Ascending aorta (tissue), 2 donors: Measurements from ENCODE around the gene PAPPA. TPM values are rescaled to one million over a fixed set of nuclear protein-coding genes. Genes with fewer than 3 reads are reported as not detected.

Experiments used
- DNase-seq, 2 donors: peaks; one replicate each; pipeline ENCODE4 v3.0.0-alpha.2; 2019; ENCODE audit warnings: low spot score in 2 of 2
- H3K27ac ChIP-seq, 2 donors: fragments of 200-600 bp; sonication (generic); one replicate each; pipeline ENCODE4 v1.5.1; 2016 to 2017; ENCODE audit warnings: mild to moderate bottlenecking in 1 of 2
- H3K27me3 ChIP-seq: fragments of 200-600 bp; sonication (generic); one replicate; pipeline ENCODE4 v1.5.1; 2017
- H3K36me3 ChIP-seq, 2 donors: fragments of 200-600 bp; sonication (generic); one replicate each; pipeline ENCODE4 v1.5.1; 2016
- H3K4me1 ChIP-seq, 2 donors: fragments of 200-600 bp; sonication (generic); one replicate each; pipeline ENCODE4 v1.5.1; 2016 to 2017; ENCODE audit warnings: mild to moderate bottlenecking in 1 of 2
- H3K4me3 ChIP-seq, 2 donors: fragments of 200-600 bp; sonication (generic); one replicate each; pipeline ENCODE4 v1.5.1; 2016 to 2017; ENCODE audit warnings: mild to moderate bottlenecking in 1 of 2
- H3K9me3 ChIP-seq, 2 donors: fragments of 200-600 bp; sonication (generic); one replicate each; pipeline ENCODE4 v1.5.1; 2016
- CTCF ChIP-seq, 3 experiments: fragments of 200-600 bp in 2 of 3; fragments of 450-650 bp in 1 of 3; sonication (generic) in 2 of 3; IDR thresholded peaks; one replicate each; pipeline ENCODE4 v1.5.1; 2016 to 2019; ENCODE audit warnings: antibody characterized with exemption in 3 of 3, mild to moderate bottlenecking in 1 of 3, moderate library complexity in 1 of 3
- intact Hi-C: fragments of 100-400 bp; cut with DNase I; formaldehyde crosslinking; loops from one replicate; pipeline ENCODE4 v1.15.1; 2023
- total RNA-seq: library from RNA; depleted of rRNA; stranded (reverse); fragments of >200 nt; gene quantifications from one replicate; pipeline ENCODE4 v1.1.0, GENCODE V29; 2016

PAPPA gene
- total RNA-seq, 1 donor from 2014 or later: 6.0 TPM

- no peak for TF ChIP-seq CTCF (IDR thresholded peaks at IDR 0.05)
- DNase-seq: no peak
- no peak overlapping the region for H3K27ac ChIP-seq
These were observed 150.4 kb downstream of the PAPPA start for GRCh38 chr9:116303886-116304538.

GRCh38 chr9:116304761-116305160, 151.2 kb downstream of the PAPPA start:
- intact Hi-C loops: no loop called here
- no peak for TF ChIP-seq CTCF (IDR thresholded peaks at IDR 0.05)

More at GRCh38 chr9:116303886-116304538, 150.4 kb downstream of the PAPPA start:
- no peak overlapping the region for H3K4me3 ChIP-seq
- no peaks in the 10 kb centered on the region for H3K27me3 ChIP-seq
- H3K9me3 ChIP-seq: no peaks in the 10 kb centered on the region
- H3K4me1 ChIP-seq: no peaks in the 10 kb centered on the region
- H3K36me3 ChIP-seq: peaks cover 0 to 6% of the 10 kb centered on the region in 2 donors
- intact Hi-C loops: no loop called here

GRCh38 chr9:116308076-116308475, 154.5 kb downstream of the PAPPA start:
- Histone ChIP-seq H3K4me3 (no peak overlapping the region), H3K27ac (no peak overlapping the region), H3K27me3 (no peaks in the 10 kb centered on the region), H3K36me3 (peaks cover 0 to 6% of the 10 kb centered on the region in 2 donors), H3K9me3 (no peaks in the 10 kb centered on the region), H3K4me1 (no peaks in the 10 kb centered on the region)
- intact Hi-C loops: no loop called here
- TF ChIP-seq CTCF (IDR thresholded peaks at IDR 0.05): no peak
- DNase-seq: no peak

More at GRCh38 chr9:116304761-116305160, 151.2 kb downstream of the PAPPA start:
- Histone ChIP-seq H3K4me3 (no peak overlapping the region), H3K27ac (no peak overlapping the region), H3K36me3 (peaks cover 0 to 6% of the 10 kb centered on the region in 2 donors), H3K4me1 (no peaks in the 10 kb centered on the region), H3K27me3 (no peaks in the 10 kb centered on the region), H3K9me3 (no peaks in the 10 kb centered on the region)
- no peak for DNase-seq

- Histone ChIP-seq H3K27ac (no peak overlapping the region), H3K36me3 (no peaks in the 10 kb centered on the region), H3K9me3 (no peaks in the 10 kb centered on the region), H3K27me3 (no peaks in the 10 kb centered on the region), H3K4me1 (no peaks in the 10 kb centered on the region), H3K4me3 (no peak overlapping the region)
- DNase-seq: no peak
- TF ChIP-seq CTCF (IDR thresholded peaks at IDR 0.05): no peak
- intact Hi-C loops: no loop called here
These were observed 156.5 kb downstream of the PAPPA start for GRCh38 chr9:116309900-116310611.

GRCh38 chr9:116312221-116312620, 158.6 kb downstream of the PAPPA start:
- no peak for DNase-seq
- Histone ChIP-seq H3K27me3 (no peaks in the 10 kb centered on the region), H3K36me3 (no peaks in the 10 kb centered on the region), H3K27ac (no peak overlapping the region), H3K4me3 (no peak overlapping the region), H3K4me1 (no peaks in the 10 kb centered on the region), H3K9me3 (no peaks in the 10 kb centered on the region)
- intact Hi-C loops: no loop called here
- TF ChIP-seq CTCF (IDR thresholded peaks at IDR 0.05): no peak
